ENCODE results near the gene HMOX2.

GRCh38 chr16:4487955-4488498 is 11.8 kb downstream of the HMOX2 start:
- TF ChIP-seq CTCF (IDR thresholded peaks at IDR 0.05) (no peak), POLR2A (IDR thresholded peaks at IDR 0.05) (no peak)
